Thymus (tissue), 11 donors: Measurements from ENCODE around the gene AIRE. TPM values are rescaled to one million over a fixed set of nuclear protein-coding genes. Genes with fewer than 3 reads are reported as not detected.

Experiments used
- DNase-seq, 9 donors: peaks; one replicate each; pipeline ENCODE4 v3.0.0-alpha.2; 2013; ENCODE audit warnings: low spot score in 9 of 9, low read depth in 6 of 9, missing footprints in 1 of 9
- H3K27ac ChIP-seq, 2 donors: one replicate each; pipeline ENCODE4 v1.5.1; 2013; ENCODE audit warnings: control low read depth in 1 of 2, low read depth in 1 of 2, low read length in 1 of 2, mild to moderate bottlenecking in 1 of 2, moderate library complexity in 1 of 2
- H3K27me3 ChIP-seq, 2 donors: one replicate each; pipeline ENCODE4 v1.5.1; 2013; ENCODE audit warnings: low read length in 1 of 2; ENCODE audit not compliant: control insufficient read depth in 2 of 2, insufficient read depth in 1 of 2
- H3K36me3 ChIP-seq, 2 donors: one replicate each; pipeline ENCODE4 v1.5.1; 2013; ENCODE audit warnings: low read length in 1 of 2, mild to moderate bottlenecking in 1 of 2, moderate library complexity in 1 of 2; ENCODE audit not compliant: control insufficient read depth in 2 of 2, insufficient read depth in 2 of 2
- H3K4me1 ChIP-seq, 2 donors: one replicate each; pipeline ENCODE4 v1.5.1; 2013; ENCODE audit warnings: low read length in 2 of 2; ENCODE audit not compliant: control insufficient read depth in 2 of 2, insufficient read depth in 2 of 2
- H3K4me3 ChIP-seq, 2 donors: one replicate each; pipeline ENCODE4 v1.5.1; 2013; ENCODE audit warnings: low read length in 2 of 2, control low read depth in 1 of 2, mild to moderate bottlenecking in 1 of 2
- H3K9me3 ChIP-seq, 2 donors: one replicate each; pipeline ENCODE4 v1.5.1; 2013; ENCODE audit warnings: low read length in 1 of 2, mild to moderate bottlenecking in 1 of 2; ENCODE audit not compliant: control insufficient read depth in 2 of 2, insufficient read depth in 1 of 2
- WGBS: extraction: QIAGEN DNeasy Blood & Tissue Kit; methylation state at CpG from one replicate; pipeline ENCODE4 v1.1.7; 2013; 5-methylcytosine and 5-hydroxymethylcytosine counted together
- polyA plus RNA-seq: library from polyadenylated mRNA; stranded (reverse); fragments of 200-250 nt; gene quantifications from one replicate; pipeline ENCODE4 v1.2.3, GENCODE V29; 2013
- total RNA-seq: library from RNA; stranded (reverse); fragments of 120-200 nt; gene quantifications from one replicate; pipeline ENCODE4 v1.2.4, GENCODE V29; 2013
- donor health status: healthy.

AIRE gene
- total and polyA plus RNA-seq, 2 donors = 11.9 to 52.2 TPM

DNA sequence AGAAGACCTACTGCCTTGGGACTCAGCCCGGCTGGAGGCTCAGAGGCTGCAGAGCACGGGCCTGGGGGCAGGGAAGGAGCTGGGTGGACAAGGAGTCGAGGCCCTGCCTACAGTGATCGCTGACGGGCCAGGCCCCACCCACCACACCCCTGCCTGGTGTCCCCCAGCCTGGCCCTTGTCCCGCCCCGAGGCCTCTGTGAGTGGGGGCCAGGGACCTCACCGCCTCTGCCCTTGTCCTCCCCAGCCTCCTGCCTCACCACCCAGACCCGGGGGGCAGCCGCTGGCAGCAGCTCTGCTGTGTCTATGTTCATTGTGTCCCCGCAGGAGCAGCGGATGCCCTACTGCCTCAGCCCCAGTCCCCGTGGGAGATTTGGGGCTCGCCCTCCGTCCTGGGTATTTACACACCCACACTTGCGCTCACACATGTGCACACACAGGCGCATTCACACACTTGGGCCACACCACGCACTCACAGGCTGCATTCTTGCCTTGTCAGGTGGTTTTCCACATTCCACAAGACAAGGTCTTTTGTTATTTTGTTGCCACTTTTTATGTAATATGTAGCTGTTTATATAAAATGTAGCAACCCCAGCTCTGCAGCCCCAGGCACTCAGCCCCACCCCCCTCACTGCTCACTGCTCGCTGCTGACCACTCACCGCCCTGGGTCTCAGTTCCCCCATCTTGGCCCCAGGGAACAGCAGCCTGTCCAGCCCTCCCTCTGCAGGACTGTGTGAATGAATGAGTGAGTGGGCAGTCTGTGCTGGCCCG is 21.4 kb downstream of the AIRE start:
- 98% methylated on average over 21 of the region's 21 CpGs for WGBS
- Histone ChIP-seq H3K9me3 (no peaks in the 10 kb centered on the region), H3K36me3 (peaks cover 16 to 20% of the 10 kb centered on the region in 2 donors), H3K27ac (no peak overlapping the region), H3K27me3 (no peaks in the 10 kb centered on the region), H3K4me1 (peaks cover 0 to 6% of the 10 kb centered on the region in 2 donors), H3K4me3 (no peak overlapping the region)
- no peak for DNase-seq

DNA sequence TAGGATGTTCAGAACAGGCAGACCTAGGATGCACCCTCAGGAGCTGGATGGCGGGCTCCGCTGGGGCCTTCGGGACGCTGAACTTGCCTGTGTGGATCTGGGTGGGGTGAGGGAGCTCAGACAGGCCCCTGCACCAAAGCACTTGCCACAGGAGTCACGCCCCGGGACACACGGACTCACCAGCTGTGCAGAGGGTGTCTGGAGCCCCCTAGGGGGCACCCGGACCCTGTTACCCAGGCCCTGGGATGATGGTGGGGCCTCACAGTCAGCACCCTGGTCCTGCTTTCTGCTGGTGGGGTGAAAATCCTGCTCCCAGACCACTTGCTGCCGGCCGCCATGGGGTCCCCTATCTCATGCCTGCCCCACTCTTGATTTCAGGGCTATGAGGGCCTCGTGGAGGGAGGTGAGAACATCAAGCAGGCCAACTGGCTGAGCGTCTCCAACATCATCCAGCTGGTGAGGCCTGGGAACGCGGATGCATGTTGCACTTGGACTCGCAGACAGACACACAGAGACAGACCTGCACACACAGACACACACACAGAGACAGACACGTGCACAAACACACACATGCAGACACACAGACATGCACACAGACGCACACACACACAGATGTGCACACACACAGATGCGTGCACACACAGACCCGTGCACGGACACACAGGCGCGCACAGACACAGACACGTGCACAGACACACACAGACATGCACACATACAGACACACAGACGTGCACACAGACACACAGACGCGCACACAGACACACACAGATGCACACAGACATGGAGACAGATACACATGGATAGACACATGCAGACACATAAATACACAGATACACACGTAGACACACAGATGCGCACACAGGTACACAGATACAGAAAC is 25.2 kb downstream of the AIRE start:
- DNase-seq = no peak
- no peaks in the 10 kb centered on the region for H3K4me1 ChIP-seq
- no peak overlapping the region for H3K27ac ChIP-seq
- peaks cover 21 to 56% of the 10 kb centered on the region in 2 donors for H3K36me3 ChIP-seq
- WGBS = 98% methylated on average over 28 of the region's 28 CpGs
- H3K4me3 ChIP-seq = no peak overlapping the region
- no peaks in the 10 kb centered on the region for H3K27me3 ChIP-seq
- no peaks in the 10 kb centered on the region for H3K9me3 ChIP-seq

DNA sequence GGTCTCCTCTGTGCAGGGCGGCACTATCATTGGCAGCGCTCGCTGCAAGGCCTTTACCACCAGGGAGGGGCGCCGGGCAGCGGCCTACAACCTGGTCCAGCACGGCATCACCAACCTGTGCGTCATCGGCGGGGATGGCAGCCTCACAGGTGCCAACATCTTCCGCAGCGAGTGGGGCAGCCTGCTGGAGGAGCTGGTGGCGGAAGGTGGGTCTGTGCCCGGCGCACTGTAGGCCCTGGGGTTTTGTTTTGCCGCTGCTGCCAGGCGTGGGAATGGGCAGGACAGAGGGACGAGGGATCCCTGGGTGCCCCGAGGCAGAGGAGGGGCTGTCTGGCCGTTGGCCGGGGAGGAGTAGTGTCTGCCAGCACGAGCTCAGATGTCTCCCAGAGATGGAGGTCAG is 26.4 kb downstream of the AIRE start:
- Histone ChIP-seq H3K27ac (no peak overlapping the region), H3K27me3 (no peaks in the 10 kb centered on the region), H3K4me3 (no peak overlapping the region), H3K36me3 (peaks cover 24 to 66% of the 10 kb centered on the region in 2 donors), H3K9me3 (no peaks in the 10 kb centered on the region), H3K4me1 (no peaks in the 10 kb centered on the region)
- whole genome bisulfite sequencing = 98% methylated on average over 22 of the region's 22 CpGs
- no peak for DNase-seq

GRCh38 chr21:44312716-44313115 is 27.0 kb downstream of the AIRE start:
- no peak overlapping the region for H3K4me3 ChIP-seq
- DNase-seq = no peak
- 96% methylated on average over 19 of the region's 19 CpGs for WGBS
- no peaks in the 10 kb centered on the region for H3K4me1 ChIP-seq
- H3K36me3 ChIP-seq = peaks cover 20 to 72% of the 10 kb centered on the region in 2 donors
- H3K27ac ChIP-seq = no peak overlapping the region
- no peaks in the 10 kb centered on the region for H3K27me3 ChIP-seq
- no peaks in the 10 kb centered on the region for H3K9me3 ChIP-seq

GRCh38 chr21:44313451-44313850 is 27.8 kb downstream of the AIRE start:
- no peak for DNase-seq
- no peaks in the 10 kb centered on the region for H3K9me3 ChIP-seq
- no peak overlapping the region for H3K27ac ChIP-seq
- H3K4me3 ChIP-seq = no peak overlapping the region
- H3K27me3 ChIP-seq = no peaks in the 10 kb centered on the region
- 98% methylated on average over 13 of the region's 13 CpGs for WGBS
- H3K36me3 ChIP-seq = peaks cover 20 to 78% of the 10 kb centered on the region in 2 donors
- H3K4me1 ChIP-seq = no peaks in the 10 kb centered on the region

DNA sequence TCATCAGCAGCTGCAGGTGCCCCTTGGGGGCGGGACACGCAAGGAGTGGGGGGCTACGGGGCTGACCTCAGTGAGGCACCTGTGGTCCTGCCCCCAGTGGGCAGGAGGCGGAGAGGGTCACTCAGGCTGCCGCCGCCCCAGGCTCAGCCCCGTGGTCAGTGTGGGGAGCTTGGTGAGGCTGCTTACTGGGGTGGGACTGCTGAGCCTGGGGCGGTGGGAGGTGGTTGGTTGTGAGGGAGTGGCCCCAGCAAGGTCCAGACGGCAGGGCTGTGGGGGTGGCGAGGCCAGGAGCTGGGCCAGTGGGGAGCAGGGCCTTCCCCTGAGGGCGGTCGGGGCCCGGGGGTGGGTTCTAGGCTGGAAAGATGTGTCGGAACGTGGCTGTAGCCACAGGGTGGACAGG is 28.5 kb downstream of the AIRE start:
- Histone ChIP-seq H3K27ac (no peak overlapping the region), H3K36me3 (peaks cover 18 to 85% of the 10 kb centered on the region in 2 donors), H3K4me3 (no peak overlapping the region), H3K4me1 (no peaks in the 10 kb centered on the region), H3K27me3 (no peaks in the 10 kb centered on the region), H3K9me3 (no peaks in the 10 kb centered on the region)
- DNase-seq = no peak
- 92% methylated on average over 15 of the region's 15 CpGs for WGBS

GRCh38 chr21:44314561-44314960 is 28.9 kb downstream of the AIRE start:
- WGBS = 98% methylated on average over 11 of the region's 11 CpGs
- DNase-seq = no peak
- H3K4me1 ChIP-seq = no peaks in the 10 kb centered on the region
- H3K4me3 ChIP-seq = no peak overlapping the region
- H3K36me3 ChIP-seq = peaks cover 17 to 90% of the 10 kb centered on the region in 2 donors
- no peaks in the 10 kb centered on the region for H3K27me3 ChIP-seq
- no peaks in the 10 kb centered on the region for H3K9me3 ChIP-seq
- no peak overlapping the region for H3K27ac ChIP-seq

DNA sequence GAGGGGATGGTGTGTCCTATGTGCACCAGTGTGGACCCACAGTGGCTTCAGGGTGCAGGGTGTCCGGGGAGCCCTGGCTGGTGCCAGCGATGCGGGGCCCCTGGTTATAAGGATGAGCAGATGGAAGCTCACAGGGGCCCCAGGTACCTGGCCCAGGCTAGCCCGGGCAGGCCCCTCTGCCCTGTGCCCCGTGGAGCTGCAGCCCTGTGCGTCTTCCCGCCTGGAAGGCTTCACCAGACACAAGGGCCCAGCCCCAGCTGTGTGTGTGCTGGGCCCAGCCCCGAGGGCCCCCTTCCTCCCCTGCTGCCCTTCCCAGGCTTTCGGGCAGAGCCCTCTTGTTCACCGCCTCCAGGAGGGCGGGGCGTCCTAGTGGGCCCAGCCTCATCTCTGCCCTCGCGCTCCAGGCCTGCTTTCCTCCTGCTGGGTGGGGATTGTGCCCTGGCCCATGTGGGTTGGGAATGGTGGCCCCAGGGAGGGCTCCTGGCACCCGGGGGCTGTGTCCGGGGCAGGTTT is 30.1 kb downstream of the AIRE start:
- H3K9me3 ChIP-seq = no peaks in the 10 kb centered on the region
- H3K36me3 ChIP-seq = peaks cover 25 to 89% of the 10 kb centered on the region in 2 donors
- 91% methylated on average over 16 of the region's 16 CpGs for WGBS
- H3K4me1 ChIP-seq = no peaks in the 10 kb centered on the region
- H3K4me3 ChIP-seq = no peak overlapping the region
- no peak for DNase-seq
- no peak overlapping the region for H3K27ac ChIP-seq
- no peaks in the 10 kb centered on the region for H3K27me3 ChIP-seq
